ENCODE measurements around the gene ASB18.

- TF ChIP-seq CTCF (IDR thresholded peaks at IDR 0.05; ENCODE audit: low read length) (no peak), EZH2 (IDR thresholded peaks at IDR 0.05; ENCODE audit: borderline replicate concordance, low read length) (no peak)
Observed at GRCh38 chr2:236204953-236205352, 59.3 kb downstream of the ASB18 start.

Measured in OCI-LY1 (cell line).